GM23248 (cell line): ENCODE measurements around the gene LILRB1.

Experiments used
- EZH2 ChIP-seq: fragments of 200-600 bp; sonication (generic); IDR thresholded peaks from 2 replicates; pipeline ENCODE4 v1.6.1; 2018; ENCODE audit warnings: antibody characterized with exemption, mild to moderate bottlenecking; ENCODE audit not compliant: insufficient read depth, poor library complexity, severe bottlenecking
- EZH2phosphoT487 ChIP-seq: fragments of 200-600 bp; sonication (generic); IDR thresholded peaks from 2 replicates; pipeline ENCODE4 v1.6.1; 2018; ENCODE audit warnings: antibody characterized with exemption, moderate library complexity, mild to moderate bottlenecking, low read depth; ENCODE audit not compliant: insufficient read depth

DNA sequence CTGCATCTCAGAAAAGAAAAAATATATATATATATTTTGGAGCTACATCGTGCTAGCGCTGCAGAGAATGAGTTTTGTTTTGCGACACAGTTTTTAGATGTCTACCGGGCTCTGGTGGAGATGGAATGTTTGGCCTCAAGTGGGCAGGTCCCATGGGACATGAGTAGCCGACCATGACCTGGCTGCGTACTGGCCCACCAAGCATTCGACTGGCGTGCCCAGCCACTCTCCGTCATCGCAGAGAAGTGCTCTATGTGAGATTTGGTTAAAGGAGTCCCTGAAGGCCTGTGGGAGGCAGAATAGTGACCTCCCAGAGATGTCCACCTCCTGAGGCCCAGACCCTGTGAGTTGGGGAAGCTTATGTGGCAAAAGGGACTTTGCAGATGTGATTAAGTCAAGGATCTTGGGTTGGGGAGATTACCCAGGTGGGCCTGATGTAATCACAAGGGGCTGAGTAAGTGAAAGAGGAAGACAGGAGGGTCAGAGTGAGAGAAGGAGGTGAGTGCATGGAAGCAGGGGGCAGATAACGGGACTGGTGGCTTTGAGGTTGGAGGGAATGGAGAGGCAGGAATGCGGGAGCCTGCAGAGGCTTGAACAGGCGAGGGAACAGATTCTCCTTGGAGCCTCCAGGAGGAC, 31.7 kb downstream of the LILRB1 start:
- TF ChIP-seq EZH2phosphoT487 (no peak), EZH2 (no peak)
